Germinal center (tissue), 1 donor: ENCODE measurements around the gene TMEM154.
"Not testable (repeated sequence)": the region's sequence is repeated elsewhere in the genome, so short reads cannot be mapped to it uniquely, and the experiment has no call there.

ENCODE experiments used
- DNase-seq: peaks from one replicate; pipeline ENCODE4 v3.0.0; 2012; ENCODE audit warnings: mixed read lengths, low spot score

TMEM154 gene

DNA sequence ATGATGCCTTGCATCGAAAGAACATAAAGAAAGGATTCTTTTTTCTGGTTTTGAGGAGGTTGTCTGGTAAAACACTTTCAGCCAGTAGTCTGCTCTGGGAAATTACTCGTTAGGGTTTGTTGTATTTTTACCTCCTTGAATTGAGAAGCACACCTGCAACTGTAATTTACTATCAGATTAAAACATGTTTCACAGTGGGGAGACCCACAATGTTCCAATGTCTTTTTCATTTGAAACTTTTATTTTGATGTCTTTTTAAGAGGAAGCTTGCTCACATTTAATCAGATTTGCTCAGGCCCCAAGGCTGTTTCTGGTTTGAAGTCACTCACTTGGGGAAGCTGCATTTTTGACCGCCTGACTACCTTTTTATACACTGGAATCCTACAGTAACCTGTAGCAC lies 12.0 kb downstream of the TMEM154 start:
- no peak for DNase-seq

DNA sequence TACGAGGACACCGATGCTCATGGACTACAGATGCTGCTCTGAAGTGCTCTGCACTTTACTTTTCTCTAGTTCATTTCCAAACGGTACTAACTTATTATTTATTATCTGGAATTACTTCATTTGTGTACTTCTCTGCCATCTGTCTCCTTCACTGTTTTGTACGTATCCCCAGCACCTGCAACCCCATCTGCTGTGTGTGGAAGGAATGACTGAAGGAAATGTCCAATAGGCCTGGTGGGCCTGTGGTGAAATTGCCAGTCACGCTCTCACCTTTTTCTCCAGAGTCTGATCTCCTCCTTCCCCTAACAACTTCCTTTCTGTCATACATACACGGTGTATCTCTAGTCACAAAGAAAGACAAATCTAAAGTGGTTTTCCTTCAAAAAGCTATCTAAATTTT lies 12.9 kb downstream of the TMEM154 start:
- DNase-seq: no peak

DNA sequence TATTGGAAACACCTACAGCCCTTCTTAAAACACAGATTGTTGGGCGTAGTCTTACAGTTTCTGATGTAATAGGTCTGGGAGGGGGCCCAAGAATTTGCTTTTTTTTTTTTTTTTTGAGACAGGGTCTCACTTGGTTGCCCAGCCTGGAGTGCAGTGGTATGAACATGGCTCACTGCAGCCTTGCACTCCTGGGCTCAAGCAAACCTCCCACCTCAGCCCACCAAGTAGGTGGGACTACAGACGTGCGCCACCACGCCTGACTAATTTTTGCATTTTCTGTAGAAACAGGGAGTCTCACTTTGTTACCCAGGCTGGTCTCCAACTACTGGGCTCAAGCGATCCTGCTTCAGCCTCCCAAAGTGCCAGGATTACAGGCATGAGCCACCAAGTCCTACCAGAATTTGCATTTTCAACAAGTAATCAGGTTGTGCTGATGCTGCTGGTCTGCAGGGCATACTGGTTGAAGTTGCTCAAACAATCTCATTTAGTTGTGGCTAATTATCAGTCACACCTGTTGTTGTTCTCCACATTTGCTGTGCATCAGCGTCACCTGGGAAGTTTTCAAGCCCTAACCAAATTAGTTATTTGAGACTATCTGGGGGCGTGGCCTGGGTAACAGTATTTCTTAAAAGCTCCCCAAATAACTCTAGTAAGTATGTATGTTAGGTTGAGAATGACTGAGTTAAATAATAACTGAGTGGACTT lies 14.0 kb downstream of the TMEM154 start:
- peak; percentile 49 for DNase-seq

DNA sequence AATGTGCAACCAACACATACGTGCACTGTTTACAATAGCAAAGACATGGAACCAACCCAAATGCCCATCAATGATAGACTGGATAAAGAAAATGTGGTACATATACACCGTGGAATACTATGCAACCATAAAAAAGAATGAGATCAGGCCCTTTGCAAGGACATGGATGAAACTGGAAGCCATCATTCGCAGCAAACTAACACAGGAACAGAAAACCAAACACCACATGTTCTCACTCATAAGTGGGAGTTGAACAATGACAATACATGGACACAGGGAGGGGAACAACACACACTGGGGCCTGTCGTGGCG lies 15.8 kb downstream of the TMEM154 start:
- DNase-seq: not testable (repeated sequence)

DNA sequence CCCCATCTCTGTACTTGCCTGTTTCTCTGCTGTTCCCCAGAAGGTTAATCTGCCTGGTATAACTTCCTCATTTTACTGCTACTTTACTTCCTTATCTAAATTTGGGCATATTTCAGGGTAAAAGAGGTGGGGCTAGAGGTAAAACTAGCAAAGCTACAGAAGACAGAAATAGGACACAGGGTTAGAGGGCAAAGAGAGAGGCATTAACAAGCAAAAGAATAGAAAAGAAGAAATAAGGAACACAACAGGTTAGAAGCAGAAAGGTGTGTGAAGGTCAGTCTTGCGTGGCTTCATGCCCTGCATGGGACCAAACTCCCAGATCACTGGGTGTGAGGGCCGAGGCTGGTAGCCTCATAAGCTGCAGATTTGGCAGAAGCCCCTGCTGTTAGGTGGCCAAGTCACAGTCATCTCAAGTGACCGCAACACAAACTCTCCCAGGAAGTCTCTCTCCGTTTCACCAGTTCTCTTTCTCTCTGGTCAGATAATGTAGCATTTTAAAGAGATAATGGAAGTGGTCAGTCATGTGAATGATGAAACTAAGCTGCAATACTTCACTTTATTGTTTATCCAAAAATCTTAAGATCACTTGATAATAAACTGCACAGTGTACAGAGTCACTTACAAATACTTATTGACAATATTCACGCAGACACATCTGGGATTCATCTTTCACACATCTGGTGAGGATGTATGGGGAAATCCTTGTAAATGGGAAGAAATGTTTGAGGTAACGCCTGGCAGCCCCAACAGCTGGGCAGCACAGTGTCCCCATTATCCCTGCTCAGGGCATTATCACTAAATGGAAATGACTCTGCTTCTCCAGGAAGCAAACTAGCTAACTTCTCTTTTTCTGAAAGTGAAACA lies 16.4 kb downstream of the TMEM154 start:
- DNase-seq: peak; percentile 71

GRCh38 chr4:152661649-152662048 lies 18.1 kb downstream of the TMEM154 start:
- DNase-seq: no peak

DNA sequence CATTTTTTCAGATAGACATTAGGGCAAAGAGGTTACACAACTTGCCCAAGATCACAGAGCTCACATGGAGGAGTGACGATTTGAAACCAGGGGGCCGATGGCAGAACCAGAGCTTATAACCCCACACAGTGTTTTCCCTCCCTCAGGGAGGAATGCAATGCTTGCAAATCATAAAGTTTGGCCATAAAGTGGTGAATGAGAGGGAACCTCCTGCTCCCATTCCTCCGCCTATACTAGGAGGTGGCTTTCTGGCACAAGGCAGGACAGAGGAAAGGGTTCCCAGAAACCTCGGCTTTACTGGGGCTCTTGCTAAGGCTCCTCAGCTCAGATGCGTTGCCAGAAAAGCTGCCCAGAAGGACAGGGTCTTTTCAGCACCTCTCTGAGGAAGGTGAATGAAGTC lies 19.3 kb downstream of the TMEM154 start:
- no peak for DNase-seq

DNA sequence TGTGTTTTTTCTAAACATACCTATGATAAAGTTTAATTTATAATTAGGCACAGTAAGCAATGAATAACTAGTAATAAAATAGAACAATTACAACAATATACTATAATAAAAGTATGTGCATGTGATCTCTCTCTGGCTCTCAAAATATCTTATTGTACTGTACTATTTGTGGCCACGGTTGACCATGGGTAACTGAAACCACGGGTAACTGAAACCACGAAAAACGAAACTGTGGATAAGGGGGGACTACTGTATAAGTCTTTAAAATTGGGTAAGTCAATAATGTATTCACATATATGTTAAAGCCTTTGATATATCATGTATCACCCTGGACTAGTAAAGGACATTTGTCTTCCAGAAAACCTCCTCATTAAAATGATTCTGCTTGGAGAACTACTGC lies 20.0 kb downstream of the TMEM154 start:
- DNase-seq: no peak

DNA sequence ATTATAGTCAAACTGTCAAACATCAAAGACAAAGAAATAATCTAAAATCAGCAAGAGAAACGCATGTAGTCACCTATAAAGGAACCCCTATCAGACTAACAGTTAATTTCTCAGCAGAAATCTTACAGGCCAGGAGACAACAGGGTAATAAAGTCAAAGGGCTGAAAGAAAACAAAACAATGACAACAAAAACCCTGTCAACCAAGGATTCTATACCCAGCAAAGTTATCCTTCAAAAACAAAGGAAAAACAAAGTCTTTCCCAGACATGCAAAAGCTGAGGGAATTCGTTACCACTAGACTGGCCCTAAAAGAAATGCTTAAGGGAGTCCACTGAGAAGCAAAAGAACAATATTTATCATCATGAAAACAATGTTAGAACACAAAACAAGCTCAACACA lies 22.1 kb downstream of the TMEM154 start:
- no peak for DNase-seq

- no peak for DNase-seq
These were observed 24.3 kb downstream of the TMEM154 start for GRCh38 chr4:152655272-152656129.

- DNase-seq: no peak
These were observed 27.7 kb downstream of the TMEM154 start for GRCh38 chr4:152652102-152652501.

GRCh38 chr4:152651473-152652060 lies 28.2 kb downstream of the TMEM154 start:
- DNase-seq: no peak

DNA sequence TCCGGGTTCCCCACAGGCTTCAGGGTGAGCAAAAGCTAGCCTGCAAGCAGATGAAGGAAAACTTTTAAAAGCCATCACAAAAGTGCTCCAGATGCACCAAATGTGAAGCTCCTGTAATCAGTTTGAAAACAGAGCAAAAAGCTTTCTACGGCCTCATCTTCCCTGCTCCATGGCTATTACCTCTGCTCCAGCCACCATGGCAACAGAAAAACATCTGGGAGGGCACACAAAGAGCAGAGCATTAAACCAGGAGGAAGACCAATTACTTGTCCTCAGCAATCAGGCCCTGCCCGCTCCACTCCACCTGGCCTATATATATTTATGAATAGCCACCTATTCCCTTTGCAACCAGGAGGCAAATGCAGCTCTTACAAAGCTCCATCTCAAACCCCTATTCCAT lies 33.6 kb downstream of the TMEM154 start:
- DNase-seq: no peak

- no peak for DNase-seq
These were observed 35.7 kb downstream of the TMEM154 start for GRCh38 chr4:152644130-152644529.

DNA sequence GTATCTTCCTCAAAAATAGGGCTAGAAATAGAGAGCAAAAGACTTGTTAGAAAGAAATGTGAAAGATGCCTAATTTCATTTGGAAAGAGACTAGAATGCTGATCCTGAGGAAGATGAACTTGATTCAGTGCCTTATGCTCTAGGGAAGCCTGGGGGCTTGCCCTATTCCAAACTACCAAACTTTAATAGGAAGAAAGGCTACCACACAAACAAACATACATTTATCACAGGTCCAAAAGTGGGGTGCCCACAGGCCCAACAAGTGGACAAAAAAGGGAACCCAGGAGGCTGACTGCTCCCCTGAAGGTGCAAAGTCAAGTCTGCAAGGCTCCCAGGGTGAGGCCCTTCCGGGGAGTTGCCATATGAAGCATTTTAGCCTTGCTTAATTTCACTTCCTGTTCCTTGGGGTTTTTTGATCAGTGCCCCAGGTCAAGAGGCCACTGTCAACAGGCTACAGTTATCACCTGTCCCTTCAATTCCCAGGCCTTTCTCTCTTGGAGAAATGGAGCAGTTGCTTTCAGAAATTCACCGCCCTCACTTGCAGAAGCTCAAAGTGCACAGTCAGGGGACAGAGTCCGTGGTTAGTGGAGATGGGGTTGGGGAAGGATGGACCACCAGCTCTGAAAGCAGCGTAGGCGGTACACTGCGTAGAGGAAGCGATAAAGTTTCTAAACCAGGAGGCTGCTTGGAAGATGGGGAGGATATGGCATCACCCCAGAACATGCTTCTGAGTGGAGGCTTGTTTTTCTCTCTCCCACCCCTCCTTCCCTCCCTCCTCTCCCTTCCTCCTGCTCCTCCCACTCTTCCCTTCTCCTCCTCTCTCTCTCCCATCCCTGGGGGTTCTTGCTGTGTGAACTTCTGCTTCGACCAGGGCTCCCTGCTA lies 36.4 kb downstream of the TMEM154 start:
- DNase-seq: peak; percentile 76

DNA sequence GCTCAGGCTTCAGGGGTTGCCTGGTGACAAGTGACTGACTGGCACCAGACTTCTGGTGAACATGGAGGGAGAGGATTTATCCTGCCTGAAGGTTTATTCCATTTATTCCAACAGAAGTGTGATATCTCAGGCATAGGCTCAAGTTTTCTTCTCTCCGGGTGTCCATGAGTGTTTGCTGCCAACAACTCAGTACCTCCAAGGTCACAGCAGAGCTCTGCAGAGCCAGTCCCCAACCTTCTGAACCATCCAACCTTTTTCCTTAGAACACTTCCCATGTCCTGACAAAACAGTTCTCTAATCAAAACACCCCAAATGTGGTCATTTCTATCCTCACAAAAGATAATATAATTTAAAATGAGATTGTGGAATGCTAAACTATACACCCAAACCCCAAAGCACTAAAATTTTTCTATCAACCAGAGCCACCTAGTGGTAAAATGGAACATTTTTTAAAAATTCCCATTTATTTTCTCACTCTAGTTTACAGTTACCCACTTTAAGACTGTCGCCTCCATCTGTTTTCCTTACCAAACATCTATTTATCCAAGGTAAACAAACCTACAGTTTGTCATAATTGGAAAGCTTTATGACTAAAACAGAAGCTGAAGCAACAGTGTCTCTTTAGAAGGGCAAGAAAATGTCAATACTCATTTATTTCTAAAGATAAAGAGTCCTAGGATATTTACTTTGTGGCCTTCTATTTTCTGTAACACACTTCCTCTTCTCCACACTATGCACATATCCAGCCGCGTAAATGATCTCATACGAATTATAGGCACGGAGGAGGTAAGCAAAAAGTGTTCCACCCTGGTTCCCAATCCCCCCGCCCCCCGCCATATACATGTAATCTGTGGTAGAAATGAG lies 39.5 kb downstream of the TMEM154 start:
- peak; percentile 33 for DNase-seq

- no peak for DNase-seq
These were observed 43.9 kb downstream of the TMEM154 start for GRCh38 chr4:152635851-152636250.

GRCh38 chr4:152634110-152634760 lies 45.6 kb downstream of the TMEM154 start:
- DNase-seq: no peak

GRCh38 chr4:152633118-152633517 lies 46.7 kb downstream of the TMEM154 start:
- DNase-seq: no peak

DNA sequence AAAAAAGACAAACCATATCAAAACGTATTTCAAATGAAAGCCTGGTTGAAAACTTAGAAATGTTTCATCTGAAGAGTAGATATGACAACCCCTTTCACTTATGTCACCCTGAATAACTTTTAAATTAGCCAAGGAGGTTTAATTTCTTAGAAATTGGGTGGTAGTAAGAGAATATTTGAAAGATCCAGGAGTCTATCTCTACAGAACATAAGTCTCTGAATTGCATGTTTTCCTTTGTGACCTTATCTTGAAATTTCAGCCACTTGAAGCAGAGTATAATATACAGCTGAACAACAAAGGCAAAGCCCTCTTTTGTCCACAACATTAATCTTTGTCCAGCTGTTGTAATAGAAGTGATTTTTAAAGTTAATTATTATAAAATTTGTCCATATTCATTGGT lies 49.5 kb downstream of the TMEM154 start:
- no peak for DNase-seq
